A549 (cell line): ENCODE data around the gene TDRD9. TPM values are rescaled to one million over a fixed set of nuclear protein-coding genes. Genes with fewer than 3 reads are reported as not detected.

Experiments
- ATAC-seq, 2 experiments: fragments of 200-7000 bp in 1 of 2; fragments of >200 bp in 1 of 2; cut with Nextera tagmentation in 1 of 2; cut with Tn5 transposase in 1 of 2; 3 replicates each; pipeline versions ENCODE4 v1.8.0 to v1.9.1; 2018 to 2020; ENCODE audit warnings: mild to moderate bottlenecking in 1 of 2, moderate library complexity in 1 of 2
- CTCF ChIA-PET: fragments of 300-600 bp; sonication (Branson Sonifier 250); formaldehyde crosslinking; extraction: SDS; loops from one replicate; lab custom pipeline; 2021; ENCODE audit warnings: antibody characterized with exemption, inconsistent platforms; lab: Yijun Ruan, JAX
- POLR2A ChIA-PET: fragments of 350-600 bp; formaldehyde crosslinking; extraction: SDS; loops from one replicate; lab custom pipeline; 2021; ENCODE audit warnings: antibody characterized with exemption, inconsistent platforms; lab: Yijun Ruan, JAX
- DNase-seq, 2 experiments: peaks; one replicate each; pipeline versions ENCODE4 v3.0.0 to v3.0.0-alpha.2; 2011 to 2016; ENCODE audit warnings: low read depth in 1 of 2, low spot score in 1 of 2
- FAIRE-seq: peaks from 2 replicates; lab custom pipeline; 2011; peaks lifted over from hg19 to GRCh38; lab: Jason Lieb, UNC
- H3K27ac ChIP-seq, 2 experiments: fragments of >200 bp; sonication (Bioruptor Twin); formaldehyde crosslinking; 3 replicates each; pipeline ENCODE4 v1.5.1; 2016 to 2017
- H3K4me1 ChIP-seq: fragments of >200 bp; sonication (Bioruptor Twin); formaldehyde crosslinking; 3 replicates; pipeline ENCODE4 v1.6.1; 2016
- H3K4me2 ChIP-seq: fragments of >200 bp; sonication (Bioruptor Twin); formaldehyde crosslinking; 3 replicates; pipeline ENCODE4 v1.6.1; 2016
- H3K4me3 ChIP-seq: fragments of >200 bp; sonication (Bioruptor Twin); formaldehyde crosslinking; 3 replicates; pipeline ENCODE4 v1.5.1; 2016
- H3K9me3 ChIP-seq: fragments of >200 bp; sonication (Bioruptor Twin); formaldehyde crosslinking; 3 replicates; pipeline ENCODE4 v1.6.1; 2016
- CBX2 ChIP-seq: fragments of 200-600 bp; sonication (generic); IDR thresholded peaks from 2 replicates; pipeline ENCODE4 v1.6.1; 2016; ENCODE audit warnings: low read depth, mild to moderate bottlenecking, borderline replicate concordance
- CHD2 ChIP-seq: fragments of 150-350 bp; IDR thresholded peaks from 2 replicates; pipeline ENCODE4 v1.6.1; 2014; ENCODE audit warnings: low read length; ENCODE audit not compliant: partially characterized antibody
- EHF ChIP-seq: fragments of 250-450 bp; sonication (Bioruptor Pico); IDR thresholded peaks from 2 replicates; pipeline ENCODE4 v1.5.0; 2020; ENCODE audit warnings: mild to moderate bottlenecking
- EHMT2 ChIP-seq: fragments of 200-600 bp; sonication (generic); IDR thresholded peaks from 2 replicates; pipeline ENCODE4 v1.6.1; 2016; ENCODE audit warnings: antibody characterized with exemption, low read depth, mild to moderate bottlenecking, moderate library complexity
- FOSB ChIP-seq: fragments of 250-450 bp; sonication (Bioruptor Pico); IDR thresholded peaks from 2 replicates; pipeline ENCODE4 v1.5.0; 2020; ENCODE audit warnings: mild to moderate bottlenecking, moderate library complexity
- FOXS1 ChIP-seq: fragments of 250-450 bp; sonication (Bioruptor Pico); IDR thresholded peaks from 2 replicates; pipeline ENCODE4 v1.5.0; 2020; ENCODE audit warnings: mild to moderate bottlenecking, moderate library complexity
- GATA3 ChIP-seq: IDR thresholded peaks from 2 replicates; pipeline ENCODE4 v1.6.1; 2012; ENCODE audit warnings: borderline replicate concordance
- HEYL ChIP-seq: fragments of 250-450 bp; sonication (Bioruptor Pico); IDR thresholded peaks from 2 replicates; pipeline ENCODE4 v1.8.0; 2021; ENCODE audit warnings: mild to moderate bottlenecking, moderate library complexity
- HOXB5 ChIP-seq: fragments of 250-450 bp; sonication (Bioruptor Pico); IDR thresholded peaks from 2 replicates; pipeline ENCODE4 v1.5.0; 2020; ENCODE audit warnings: mild to moderate bottlenecking, moderate library complexity
- JUNB ChIP-seq: fragments of >200 bp; sonication (Bioruptor Twin); formaldehyde crosslinking; IDR thresholded peaks from 2 replicates; pipeline ENCODE4 v1.6.1; 2016
- KDM1A ChIP-seq: fragments of 200-600 bp; sonication (generic); IDR thresholded peaks from 2 replicates; pipeline ENCODE4 v1.6.1; 2016; ENCODE audit warnings: low read depth, mild to moderate bottlenecking
- NFE2L2 ChIP-seq: fragments of 150-350 bp; conservative IDR thresholded peaks from 2 replicates; pipeline ENCODE4 v1.6.1; 2014; ENCODE audit warnings: low read length
- NPAS2 ChIP-seq: fragments of 250-450 bp; sonication (Bioruptor Pico); IDR thresholded peaks from 2 replicates; pipeline ENCODE4 v1.8.0; 2022; ENCODE audit warnings: mild to moderate bottlenecking, moderate library complexity, borderline replicate concordance
- NR3C1 ChIP-seq: fragments of >200 bp; sonication (Bioruptor Twin); formaldehyde crosslinking; IDR thresholded peaks from 3 replicates; pipeline ENCODE4 v1.6.1; 2017
- RAD21 ChIP-seq, 2 experiments: fragments of >200 bp in 1 of 2; sonication (Bioruptor Twin) in 1 of 2; formaldehyde crosslinking in 1 of 2; IDR thresholded peaks in 1 of 2; conservative IDR thresholded peaks in 1 of 2; 2 replicates in 1 of 2; 3 replicates in 1 of 2; pipeline ENCODE4 v1.6.1; 2012 to 2018; ENCODE audit warnings: inconsistent platforms in 1 of 2
- RFX5 ChIP-seq: fragments of 450-650 bp; IDR thresholded peaks from 2 replicates; pipeline ENCODE4 v1.7.1; 2014; ENCODE audit warnings: antibody characterized with exemption, mild to moderate bottlenecking, moderate library complexity
- SMC3 ChIP-seq: fragments of >200 bp; sonication (Bioruptor Twin); formaldehyde crosslinking; IDR thresholded peaks from 3 replicates; pipeline ENCODE4 v1.6.1; 2018; ENCODE audit warnings: inconsistent platforms
- SREBF2 ChIP-seq: fragments of 450-650 bp; IDR thresholded peaks from 2 replicates; pipeline ENCODE4 v1.6.1; 2014; ENCODE audit warnings: mild to moderate bottlenecking, moderate library complexity
- TFCP2L1 ChIP-seq: fragments of 250-450 bp; sonication (Bioruptor Pico); IDR thresholded peaks from 2 replicates; pipeline ENCODE4 v1.5.0; 2021; ENCODE audit warnings: mild to moderate bottlenecking
- TP53 ChIP-seq: fragments of 250-450 bp; sonication (Bioruptor Pico); IDR thresholded peaks from 2 replicates; pipeline ENCODE4 v1.5.0; 2021; ENCODE audit warnings: mild to moderate bottlenecking, moderate library complexity
- ZC3H11A ChIP-seq: fragments of 450-650 bp; IDR thresholded peaks from 2 replicates; pipeline ENCODE4 v1.6.1; 2014; ENCODE audit warnings: antibody characterized with exemption, mild to moderate bottlenecking
- ZFP36 ChIP-seq: fragments of 450-650 bp; IDR thresholded peaks from 2 replicates; pipeline ENCODE4 v1.6.1; 2014; ENCODE audit warnings: borderline replicate concordance; ENCODE audit not compliant: partially characterized antibody
- ZSCAN20 ChIP-seq: fragments of 250-450 bp; sonication (Bioruptor Pico); IDR thresholded peaks from 2 replicates; pipeline ENCODE4 v1.8.0; 2022; ENCODE audit warnings: mild to moderate bottlenecking, moderate library complexity
- WGBS: methylation state at CpG from one replicate; pipeline ENCODE4 v1.1.6; 2017; ENCODE audit errors: missing lambda C conversion rate; 5-methylcytosine and 5-hydroxymethylcytosine counted together
- polyA plus RNA-seq, 4 experiments: library from polyadenylated mRNA; depleted of rRNA in 3 of 4; stranded (reverse); fragments of >200 nt; fragmentation: RNase III in 1 of 4; extraction: RNeasy Plus Mini Kit Qiagen cat#74134 plus additional on column Dnase treatment in 1 of 4; gene quantifications; 2 replicates in 3 of 4; 3 replicates in 1 of 4; pipeline ENCODE4 v1.2.3, GENCODE V29; 2011 to 2017
- TF ChIP-seq, protein P1 (sequence below): fragments of >200 bp; sonication (Bioruptor Twin); formaldehyde crosslinking; IDR thresholded peaks from 3 replicates; pipeline ENCODE4 v1.6.1; 2016
- TF ChIP-seq, protein P2 (sequence below): IDR thresholded peaks from 2 replicates; pipeline ENCODE4 v1.6.1; 2012
- TF ChIP-seq, protein P3 (sequence below): fragments of >200 bp; sonication (Bioruptor Twin); formaldehyde crosslinking; IDR thresholded peaks from 3 replicates; pipeline ENCODE4 v1.5.1; 2016
- TF ChIP-seq, protein P4 (sequence below): fragments of 250-450 bp; sonication (Bioruptor Pico); IDR thresholded peaks from 2 replicates; pipeline ENCODE4 v1.5.0; 2021; ENCODE audit warnings: mild to moderate bottlenecking, moderate library complexity, borderline replicate concordance
- TF ChIP-seq, protein P5 (sequence below): fragments of 450-650 bp; IDR thresholded peaks from 2 replicates; pipeline ENCODE4 v1.6.1; 2014; ENCODE audit warnings: antibody characterized with exemption

TDRD9 gene
- polyA plus RNA-seq, 2 of the 4 experiments (the other 2 are of a cell fraction) = 0.04 TPM; not detected in 1

DNA sequence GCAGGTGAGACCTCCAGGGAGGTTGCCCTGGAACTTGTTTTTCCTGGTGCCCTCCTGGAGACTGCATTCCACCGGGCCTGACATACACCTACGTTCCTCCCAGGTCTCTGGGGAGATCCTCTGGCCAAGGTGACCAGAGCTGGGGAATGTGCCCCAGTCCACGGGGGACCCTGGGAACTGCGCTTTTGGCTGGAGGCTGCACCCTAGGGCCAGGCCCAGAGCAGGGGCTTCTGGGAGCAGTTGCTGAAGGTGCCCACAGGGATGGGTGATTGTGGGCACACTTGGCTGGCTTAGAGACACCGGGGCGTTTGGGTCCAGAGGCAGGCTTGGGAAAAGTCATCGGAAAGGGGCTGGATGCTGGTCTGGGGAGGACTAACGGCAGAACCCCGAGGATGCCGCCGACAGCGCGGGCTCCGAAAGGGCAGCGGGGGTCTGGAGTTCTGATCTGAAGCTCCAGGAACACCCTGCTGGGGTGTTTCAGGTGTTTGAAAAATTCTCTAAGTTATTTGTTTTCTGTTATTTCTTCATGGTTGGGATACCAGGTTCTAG lies 36.5 kb upstream of the TDRD9 start:
- WGBS = 86% methylated on average over 15 of the region's 15 CpGs
- H3K4me1 ChIP-seq = 0 out of 3 replicates have a peak, but pooled peaks cover 7% of the 10 kb centered on the region
- FAIRE-seq = no peak
- no peaks in the 10 kb centered on the region for H3K9me3 ChIP-seq
- ChIA-PET POLR2A (no interaction called here), CTCF (interaction anchor here (0.8 to 16.4 kb wide), 2 partner anchors 9 to 19 kb away, joined by 4 to 122 read pairs; no protein-coding TSS in a partner anchor)
- no peak overlapping the region for H3K4me3 ChIP-seq
- ATAC-seq = no peak
- no peak overlapping the region for H3K27ac ChIP-seq
- TF ChIP-seq SMC3 (no peak), NR3C1 (no peak), TP53 (CRISPR knock-in tag) (no peak), JUNB (no peak), KDM1A (no peak), EHMT2 (no peak), NPAS2 (CRISPR knock-in tag) (no peak), ZC3H11A (no peak)
- TF ChIP-seq, protein P1, sequence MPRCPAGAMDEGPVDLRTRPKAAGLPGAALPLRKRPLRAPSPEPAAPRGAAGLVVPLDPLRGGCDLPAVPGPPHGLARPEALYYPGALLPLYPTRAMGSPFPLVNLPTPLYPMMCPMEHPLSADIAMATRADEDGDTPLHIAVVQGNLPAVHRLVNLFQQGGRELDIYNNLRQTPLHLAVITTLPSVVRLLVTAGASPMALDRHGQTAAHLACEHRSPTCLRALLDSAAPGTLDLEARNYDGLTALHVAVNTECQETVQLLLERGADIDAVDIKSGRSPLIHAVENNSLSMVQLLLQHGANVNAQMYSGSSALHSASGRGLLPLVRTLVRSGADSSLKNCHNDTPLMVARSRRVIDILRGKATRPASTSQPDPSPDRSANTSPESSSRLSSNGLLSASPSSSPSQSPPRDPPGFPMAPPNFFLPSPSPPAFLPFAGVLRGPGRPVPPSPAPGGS = no peak
- TF ChIP-seq, protein P2, sequence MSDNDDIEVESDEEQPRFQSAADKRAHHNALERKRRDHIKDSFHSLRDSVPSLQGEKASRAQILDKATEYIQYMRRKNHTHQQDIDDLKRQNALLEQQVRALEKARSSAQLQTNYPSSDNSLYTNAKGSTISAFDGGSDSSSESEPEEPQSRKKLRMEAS = no peak
- TF ChIP-seq, all 56 proteins: peak for 0
- DNase-seq = no peak
- no peak overlapping the region for H3K4me2 ChIP-seq

DNA sequence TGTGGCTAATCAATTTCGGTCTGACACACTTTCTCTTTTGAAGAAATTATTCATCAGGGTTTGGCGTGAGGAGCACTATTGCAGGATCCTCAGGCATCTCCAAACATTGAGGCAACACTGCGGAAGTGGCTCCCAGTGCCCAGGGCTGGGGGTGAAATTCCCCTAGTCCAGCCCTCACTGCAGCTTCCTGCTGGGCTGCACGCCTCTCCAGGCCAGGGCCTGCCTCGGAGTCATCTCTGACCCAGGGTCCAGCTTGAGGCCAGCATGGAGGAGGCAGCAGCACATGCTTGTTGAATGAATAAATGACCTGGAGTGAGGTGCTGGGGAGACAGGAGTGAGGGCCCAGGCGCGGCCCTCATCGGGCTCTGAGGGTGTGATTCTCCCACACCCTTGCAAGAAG lies 36.0 kb upstream of the TDRD9 start:
- H3K27ac ChIP-seq = no peak overlapping the region
- no peak for ATAC-seq
- FAIRE-seq = no peak
- no peak overlapping the region for H3K4me2 ChIP-seq
- TF ChIP-seq ZFP36 = peak; percentile 62
- no peak for TF ChIP-seq CHD2
- TF ChIP-seq EHF (CRISPR knock-in tag) = no peak
- no peak for TF ChIP-seq SREBF2
- no peak for TF ChIP-seq FOXS1
- TF ChIP-seq, protein P3, sequence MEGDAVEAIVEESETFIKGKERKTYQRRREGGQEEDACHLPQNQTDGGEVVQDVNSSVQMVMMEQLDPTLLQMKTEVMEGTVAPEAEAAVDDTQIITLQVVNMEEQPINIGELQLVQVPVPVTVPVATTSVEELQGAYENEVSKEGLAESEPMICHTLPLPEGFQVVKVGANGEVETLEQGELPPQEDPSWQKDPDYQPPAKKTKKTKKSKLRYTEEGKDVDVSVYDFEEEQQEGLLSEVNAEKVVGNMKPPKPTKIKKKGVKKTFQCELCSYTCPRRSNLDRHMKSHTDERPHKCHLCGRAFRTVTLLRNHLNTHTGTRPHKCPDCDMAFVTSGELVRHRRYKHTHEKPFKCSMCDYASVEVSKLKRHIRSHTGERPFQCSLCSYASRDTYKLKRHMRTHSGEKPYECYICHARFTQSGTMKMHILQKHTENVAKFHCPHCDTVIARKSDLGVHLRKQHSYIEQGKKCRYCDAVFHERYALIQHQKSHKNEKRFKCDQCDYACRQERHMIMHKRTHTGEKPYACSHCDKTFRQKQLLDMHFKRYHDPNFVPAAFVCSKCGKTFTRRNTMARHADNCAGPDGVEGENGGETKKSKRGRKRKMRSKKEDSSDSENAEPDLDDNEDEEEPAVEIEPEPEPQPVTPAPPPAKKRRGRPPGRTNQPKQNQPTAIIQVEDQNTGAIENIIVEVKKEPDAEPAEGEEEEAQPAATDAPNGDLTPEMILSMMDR = no peak
- TF ChIP-seq, all 56 proteins: peak for 1
- CTCF ChIA-PET = interaction anchor here (0.6 to 16.4 kb wide), 3 partner anchors 8 to 29 kb away, joined by 3 to 122 read pairs (median 4); no protein-coding TSS in a partner anchor
- Histone ChIP-seq H3K9me3 (no peaks in the 10 kb centered on the region), H3K4me3 (no peak overlapping the region), H3K4me1 (peaks cover 8% of the 10 kb centered on the region; the same call in 1 of the 3 replicates)
- POLR2A ChIA-PET = no interaction called here
- DNase-seq = no peak
- WGBS = 77% methylated on average over 7 of the region's 8 CpGs

DNA sequence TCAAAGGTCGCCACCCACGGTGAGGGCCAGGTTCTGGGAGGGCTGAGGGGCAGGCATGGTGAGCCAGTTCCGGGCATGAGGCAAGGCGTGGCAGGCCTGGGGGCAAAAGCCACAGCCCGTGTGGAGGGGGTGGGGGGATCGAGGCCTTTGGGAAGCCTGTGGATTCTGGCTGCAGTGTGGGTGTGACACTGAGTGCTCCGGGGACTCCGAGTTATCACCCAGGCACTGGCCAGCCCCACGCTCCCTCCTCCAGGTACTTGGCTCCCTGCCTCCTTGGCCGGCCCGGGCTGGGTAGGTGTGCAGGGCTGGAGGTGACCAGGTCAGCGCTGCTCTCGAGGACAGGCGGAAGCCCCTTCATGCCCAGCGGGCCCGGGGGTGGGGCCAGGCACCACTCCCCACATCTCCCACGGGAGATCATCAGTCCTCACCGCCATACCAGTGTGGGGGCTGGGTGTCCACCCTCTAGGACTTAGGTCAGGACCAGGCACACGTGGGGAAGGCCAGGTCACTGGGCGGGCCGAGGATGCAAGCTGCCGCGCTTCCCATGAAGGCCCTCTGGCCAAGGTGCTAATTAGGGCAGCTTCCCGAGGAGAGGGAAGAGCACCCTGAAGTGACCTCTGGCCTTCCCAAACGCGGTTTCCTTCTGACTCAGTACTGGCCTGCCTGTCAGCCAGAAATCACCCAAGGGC lies 34.1 kb upstream of the TDRD9 start:
- Histone ChIP-seq H3K4me3 (no peak overlapping the region), H3K4me1 (peaks cover 12% of the 10 kb centered on the region; the same call in 1 of the 3 replicates), H3K27ac (no peak overlapping the region), H3K9me3 (no peaks in the 10 kb centered on the region), H3K4me2 (no peak overlapping the region)
- DNase-seq = no peak
- no peak for ATAC-seq
- 67% methylated on average over 16 of the region's 26 CpGs for WGBS
- POLR2A ChIA-PET = no interaction called here
- no peak for FAIRE-seq
- CTCF ChIA-PET = no interaction called here
- TF ChIP-seq, protein P4, sequence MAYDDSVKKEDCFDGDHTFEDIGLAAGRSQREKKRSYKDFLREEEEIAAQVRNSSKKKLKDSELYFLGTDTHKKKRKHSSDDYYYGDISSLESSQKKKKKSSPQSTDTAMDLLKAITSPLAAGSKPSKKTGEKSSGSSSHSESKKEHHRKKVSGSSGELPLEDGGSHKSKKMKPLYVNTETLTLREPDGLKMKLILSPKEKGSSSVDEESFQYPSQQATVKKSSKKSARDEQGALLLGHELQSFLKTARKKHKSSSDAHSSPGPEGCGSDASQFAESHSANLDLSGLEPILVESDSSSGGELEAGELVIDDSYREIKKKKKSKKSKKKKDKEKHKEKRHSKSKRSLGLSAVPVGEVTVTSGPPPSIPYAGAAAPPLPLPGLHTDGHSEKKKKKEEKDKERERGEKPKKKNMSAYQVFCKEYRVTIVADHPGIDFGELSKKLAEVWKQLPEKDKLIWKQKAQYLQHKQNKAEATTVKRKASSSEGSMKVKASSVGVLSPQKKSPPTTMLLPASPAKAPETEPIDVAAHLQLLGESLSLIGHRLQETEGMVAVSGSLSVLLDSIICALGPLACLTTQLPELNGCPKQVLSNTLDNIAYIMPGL (CRISPR knock-in tag) = no peak
- TF ChIP-seq NFE2L2 (no peak), KDM1A (no peak), SMC3 (no peak), RAD21 (conservative IDR thresholded peaks at IDR 0.05 in 1 of 2, IDR thresholded peaks at IDR 0.05 in 1 of 2) (no peak), ZSCAN20 (no peak), ZC3H11A (no peak), CBX2 (no peak), RFX5 (no peak), HEYL (CRISPR knock-in tag) (no peak), FOSB (CRISPR knock-in tag) (no peak), NR3C1 (no peak), TFCP2L1 (no peak), HOXB5 (no peak), ZFP36 (no peak), GATA3 (no peak)
- TF ChIP-seq, protein P5, sequence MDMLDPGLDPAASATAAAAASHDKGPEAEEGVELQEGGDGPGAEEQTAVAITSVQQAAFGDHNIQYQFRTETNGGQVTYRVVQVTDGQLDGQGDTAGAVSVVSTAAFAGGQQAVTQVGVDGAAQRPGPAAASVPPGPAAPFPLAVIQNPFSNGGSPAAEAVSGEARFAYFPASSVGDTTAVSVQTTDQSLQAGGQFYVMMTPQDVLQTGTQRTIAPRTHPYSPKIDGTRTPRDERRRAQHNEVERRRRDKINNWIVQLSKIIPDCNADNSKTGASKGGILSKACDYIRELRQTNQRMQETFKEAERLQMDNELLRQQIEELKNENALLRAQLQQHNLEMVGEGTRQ = no peak
